NOMO-1 treated with DMSO at 0.1 percent for 48 hours (cell line): ENCODE results near the gene JAZF1.

Experiments
- DNase-seq: peaks from one replicate; lab custom pipeline; 2025; ENCODE audit not compliant: unreplicated experiment; lab: John Stamatoyannopoulos, UW

JAZF1 gene

GRCh38 chr7:28140979-28141378, 39.6 kb downstream of the JAZF1 start:
- DNase-seq: no peak

GRCh38 chr7:28138837-28139236, 41.8 kb downstream of the JAZF1 start:
- no peak for DNase-seq

GRCh38 chr7:28137463-28137862, 43.1 kb downstream of the JAZF1 start:
- DNase-seq: no peak

GRCh38 chr7:28136885-28137284, 43.7 kb downstream of the JAZF1 start:
- no peak for DNase-seq

- DNase-seq: no peak
Measured at GRCh38 chr7:28136420-28136819, 44.2 kb downstream of the JAZF1 start.

GRCh38 chr7:28135760-28136159, 44.8 kb downstream of the JAZF1 start:
- no peak for DNase-seq

- DNase-seq: no peak
Measured at GRCh38 chr7:28135315-28135714, 45.3 kb downstream of the JAZF1 start.

- DNase-seq: no peak
Measured at GRCh38 chr7:28133872-28134271, 46.7 kb downstream of the JAZF1 start.

- no peak for DNase-seq
Measured at GRCh38 chr7:28132959-28133870, 47.4 kb downstream of the JAZF1 start.

GRCh38 chr7:28130277-28130676, 50.3 kb downstream of the JAZF1 start:
- no peak for DNase-seq

- DNase-seq: no peak
Measured at GRCh38 chr7:28128608-28129007, 52.0 kb downstream of the JAZF1 start.

GRCh38 chr7:28126410-28127041, 54.1 kb downstream of the JAZF1 start:
- DNase-seq: no peak

GRCh38 chr7:28125431-28126409, 54.9 kb downstream of the JAZF1 start:
- no peak for DNase-seq

- DNase-seq: no peak
Measured at GRCh38 chr7:28124413-28124812, 56.2 kb downstream of the JAZF1 start.

- no peak for DNase-seq
Measured at GRCh38 chr7:28123752-28124151, 56.8 kb downstream of the JAZF1 start.

- DNase-seq: no peak
Measured at GRCh38 chr7:28121496-28121895, 59.1 kb downstream of the JAZF1 start.

GRCh38 chr7:28116041-28116440, 64.6 kb downstream of the JAZF1 start:
- no peak for DNase-seq

GRCh38 chr7:28115261-28115660, 65.3 kb downstream of the JAZF1 start:
- no peak for DNase-seq

GRCh38 chr7:28114056-28114455, 66.5 kb downstream of the JAZF1 start:
- DNase-seq: no peak

GRCh38 chr7:28112883-28113540, 67.6 kb downstream of the JAZF1 start:
- DNase-seq: peak; percentile 77

- no peak for DNase-seq
Measured at GRCh38 chr7:28112467-28112866, 68.1 kb downstream of the JAZF1 start.
